Peyer's patch (tissue), 4 donors: ENCODE results near the gene NT5C1A. TPM values are rescaled to one million over a fixed set of nuclear protein-coding genes. Genes with fewer than 3 reads are reported as not detected.

Experiments
- DNase-seq, 3 donors: peaks; one replicate each; pipeline ENCODE4 v3.0.0-alpha.2; 2017 to 2019
- H3K27ac ChIP-seq, 4 donors: fragments of 200-600 bp; sonication (generic); one replicate each; pipeline ENCODE4 v1.5.1; 2016 to 2019
- H3K27me3 ChIP-seq, 2 donors: fragments of 200-600 bp; sonication (generic); one replicate each; pipeline ENCODE4 v1.5.1; 2019
- H3K36me3 ChIP-seq, 3 donors: fragments of 200-600 bp; sonication (generic); one replicate each; pipeline ENCODE4 v1.5.1; 2016 to 2019
- H3K4me1 ChIP-seq, 4 donors: fragments of 200-600 bp; sonication (generic); one replicate each; pipeline ENCODE4 v1.5.1; 2016 to 2019
- H3K4me3 ChIP-seq, 4 donors: fragments of 200-600 bp; sonication (generic); 1 replicate in 3 of 4; 2 replicates in 1 of 4; pipeline ENCODE4 v1.5.1; 2016 to 2019; ENCODE audit warnings: mild to moderate bottlenecking in 1 of 4
- H3K9me3 ChIP-seq, 4 donors: fragments of 200-600 bp; sonication (generic); one replicate each; pipeline ENCODE4 v1.5.1; 2016 to 2019; ENCODE audit warnings: mild to moderate bottlenecking in 1 of 4
- POLR2A ChIP-seq, 2 donors: fragments of 450-650 bp; IDR thresholded peaks; one replicate each; pipeline ENCODE4 v1.5.1; 2017; ENCODE audit warnings: antibody characterized with exemption in 2 of 2, mild to moderate bottlenecking in 2 of 2, moderate library complexity in 2 of 2
- total RNA-seq, 4 donors: library from RNA; depleted of rRNA; stranded (reverse); fragments of >200 nt; gene quantifications; one replicate each; pipeline ENCODE4 v1.1.0, GENCODE V29; 2016
- TF ChIP-seq, protein P1 (sequence below), 6 experiments: fragments of 450-650 bp in 4 of 6; fragments of 200-600 bp in 2 of 6; sonication (generic) in 1 of 6; IDR thresholded peaks; one replicate each; pipeline ENCODE4 v1.5.1; 2017 to 2019; ENCODE audit warnings: antibody characterized with exemption in 6 of 6, mild to moderate bottlenecking in 3 of 6, moderate library complexity in 1 of 6

NT5C1A gene
- total RNA-seq, 4 donors from 2014 or later: not detected

DNA sequence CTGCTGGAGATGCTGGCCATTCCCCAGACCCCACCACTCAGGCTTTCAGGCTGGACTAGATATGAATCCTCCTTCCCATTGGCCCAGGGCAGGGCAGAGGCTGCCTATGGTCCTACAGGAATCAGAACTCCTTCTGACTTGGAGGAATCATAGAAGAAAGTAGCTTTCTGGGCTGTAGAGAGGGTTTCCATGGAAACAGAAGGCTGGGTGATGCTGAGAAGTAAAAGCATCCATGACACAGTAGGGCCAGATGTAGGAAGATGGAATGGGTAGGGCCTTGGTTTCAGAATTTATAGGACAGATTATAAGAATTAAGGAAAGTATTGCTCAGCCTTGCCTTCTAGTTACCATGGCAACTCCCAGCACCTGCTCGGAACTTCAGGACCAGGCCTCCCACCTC is 9.0 kb downstream of the NT5C1A start:
- Histone ChIP-seq H3K27me3 (no peaks in the 10 kb centered on the region), H3K4me1 (no peaks in the 10 kb centered on the region), H3K9me3 (no peaks in the 10 kb centered on the region), H3K36me3 (no peaks in the 10 kb centered on the region), H3K27ac (no peak overlapping the region), H3K4me3 (no peak overlapping the region)
- TF ChIP-seq POLR2A (IDR thresholded peaks at IDR 0.05): no peak
- TF ChIP-seq, protein P1, sequence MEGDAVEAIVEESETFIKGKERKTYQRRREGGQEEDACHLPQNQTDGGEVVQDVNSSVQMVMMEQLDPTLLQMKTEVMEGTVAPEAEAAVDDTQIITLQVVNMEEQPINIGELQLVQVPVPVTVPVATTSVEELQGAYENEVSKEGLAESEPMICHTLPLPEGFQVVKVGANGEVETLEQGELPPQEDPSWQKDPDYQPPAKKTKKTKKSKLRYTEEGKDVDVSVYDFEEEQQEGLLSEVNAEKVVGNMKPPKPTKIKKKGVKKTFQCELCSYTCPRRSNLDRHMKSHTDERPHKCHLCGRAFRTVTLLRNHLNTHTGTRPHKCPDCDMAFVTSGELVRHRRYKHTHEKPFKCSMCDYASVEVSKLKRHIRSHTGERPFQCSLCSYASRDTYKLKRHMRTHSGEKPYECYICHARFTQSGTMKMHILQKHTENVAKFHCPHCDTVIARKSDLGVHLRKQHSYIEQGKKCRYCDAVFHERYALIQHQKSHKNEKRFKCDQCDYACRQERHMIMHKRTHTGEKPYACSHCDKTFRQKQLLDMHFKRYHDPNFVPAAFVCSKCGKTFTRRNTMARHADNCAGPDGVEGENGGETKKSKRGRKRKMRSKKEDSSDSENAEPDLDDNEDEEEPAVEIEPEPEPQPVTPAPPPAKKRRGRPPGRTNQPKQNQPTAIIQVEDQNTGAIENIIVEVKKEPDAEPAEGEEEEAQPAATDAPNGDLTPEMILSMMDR (IDR thresholded peaks at IDR 0.05): no peak
- no peak for DNase-seq

DNA sequence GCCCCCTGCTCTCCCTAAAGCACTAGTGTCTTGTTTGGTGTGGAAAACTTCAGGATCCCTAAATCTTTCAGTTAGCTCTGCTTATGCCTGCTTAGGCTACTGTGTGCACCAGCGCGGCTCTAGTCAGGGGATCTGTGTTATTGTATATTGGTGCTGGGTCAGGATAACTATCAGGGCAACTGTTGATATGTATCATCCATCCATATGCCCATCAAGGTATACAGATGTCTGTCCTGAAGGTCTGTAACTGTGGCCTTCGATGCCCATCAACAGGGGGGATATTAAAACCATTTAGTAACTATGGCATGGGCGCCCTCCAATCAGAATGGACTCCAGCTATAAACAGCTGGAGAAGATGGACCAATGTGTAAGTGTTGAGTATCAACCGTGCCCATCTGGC is 12.4 kb downstream of the NT5C1A start:
- TF ChIP-seq, protein P1 (IDR thresholded peaks at IDR 0.05): no peak
- TF ChIP-seq POLR2A (IDR thresholded peaks at IDR 0.05): no peak
- H3K27me3 ChIP-seq: no peaks in the 10 kb centered on the region
- H3K9me3 ChIP-seq: no peaks in the 10 kb centered on the region
- H3K4me1 ChIP-seq: no peaks in the 10 kb centered on the region
- no peak overlapping the region for H3K4me3 ChIP-seq
- no peaks in the 10 kb centered on the region for H3K36me3 ChIP-seq
- no peak for DNase-seq
- H3K27ac ChIP-seq: no peak overlapping the region

DNA sequence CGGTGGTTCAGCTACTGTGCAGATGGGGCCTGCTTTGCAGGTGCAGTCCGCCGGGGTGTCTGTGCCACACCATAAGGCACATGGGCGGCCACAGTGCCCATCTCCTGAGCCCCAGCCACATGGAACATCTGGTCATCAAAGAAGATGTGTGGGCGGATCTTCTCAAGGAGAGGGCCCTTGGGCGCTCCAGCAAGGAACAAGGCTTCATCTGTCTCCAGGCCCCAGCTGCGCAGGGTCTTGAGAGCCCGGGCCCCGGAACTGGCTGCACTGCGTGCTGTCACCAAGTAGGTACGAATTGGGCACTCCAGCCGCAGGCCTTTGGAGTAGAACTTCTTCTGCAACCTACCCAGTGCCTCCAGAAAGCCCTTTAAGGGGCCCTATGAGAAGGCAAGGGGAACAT is 12.8 kb downstream of the NT5C1A start:
- TF ChIP-seq, protein P1 (IDR thresholded peaks at IDR 0.05): no peak
- no peaks in the 10 kb centered on the region for H3K9me3 ChIP-seq
- H3K27me3 ChIP-seq: no peaks in the 10 kb centered on the region

DNA sequence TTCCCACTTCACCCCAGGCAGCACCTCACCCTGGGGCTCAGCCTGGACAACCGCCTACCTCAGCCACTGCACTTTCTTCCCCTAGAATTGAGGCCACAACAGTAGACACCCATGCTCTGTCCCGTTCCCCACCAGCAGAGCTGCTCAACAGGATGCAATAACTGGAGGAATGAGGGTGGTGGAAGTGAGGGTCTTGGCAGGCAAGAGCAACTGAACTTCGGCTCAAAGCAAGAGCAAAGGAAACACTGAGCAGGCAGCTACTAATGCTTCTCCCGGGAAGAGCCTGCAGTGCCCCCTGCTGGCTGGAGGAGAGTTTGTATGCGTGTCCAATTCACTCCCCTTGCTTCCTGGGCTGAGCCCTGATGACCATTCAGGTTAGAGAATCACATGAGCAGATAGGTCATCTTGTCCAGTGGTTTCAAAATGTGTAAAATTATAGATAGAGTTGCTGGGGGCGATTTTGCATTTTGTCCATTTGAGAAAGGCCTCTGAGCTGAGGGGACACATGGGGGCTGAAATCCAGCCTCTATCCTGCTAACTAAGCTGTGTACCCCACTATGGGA is 13.9 kb downstream of the NT5C1A start:
- TF ChIP-seq, protein P1 (IDR thresholded peaks at IDR 0.05): peak in 4 of 6 experiments; percentile 56 to 69 (median 61)
- TF ChIP-seq POLR2A (IDR thresholded peaks at IDR 0.05): no peak
- no peak overlapping the region for H3K4me3 ChIP-seq
- no peaks in the 10 kb centered on the region for H3K27me3 ChIP-seq
- H3K36me3 ChIP-seq: no peaks in the 10 kb centered on the region
- no peaks in the 10 kb centered on the region for H3K4me1 ChIP-seq
- H3K27ac ChIP-seq: no peak overlapping the region
- H3K9me3 ChIP-seq: no peaks in the 10 kb centered on the region
- DNase-seq: peak; percentile 34 to 81 (median 69)

More for the DNA sequence above, 12.8 kb downstream of the NT5C1A start:
- Histone ChIP-seq H3K4me3 (no peak overlapping the region), H3K27ac (no peak overlapping the region), H3K4me1 (no peaks in the 10 kb centered on the region), H3K36me3 (no peaks in the 10 kb centered on the region)
- no peak for DNase-seq

DNA sequence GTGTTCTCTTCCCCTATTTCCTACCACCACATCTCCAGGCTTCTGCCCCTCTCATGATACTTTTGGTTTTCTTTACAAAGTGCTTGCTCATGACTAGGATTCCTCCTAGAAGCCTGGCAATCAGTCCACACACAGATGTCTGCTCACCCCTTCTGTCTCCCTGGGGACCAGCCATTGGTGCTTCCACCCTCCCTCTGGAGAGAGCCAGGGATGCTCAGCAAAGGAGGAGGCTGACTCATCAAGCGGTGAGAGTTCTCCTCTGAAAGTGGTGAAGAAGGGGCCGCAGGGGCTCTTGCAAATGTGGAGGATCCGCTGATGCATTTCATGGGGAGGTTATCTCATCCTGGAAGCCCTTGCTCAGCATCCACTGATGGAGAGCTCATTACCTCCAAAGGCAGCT is 14.5 kb downstream of the NT5C1A start:
- H3K27me3 ChIP-seq: no peaks in the 10 kb centered on the region
- no peaks in the 10 kb centered on the region for H3K9me3 ChIP-seq
- no peak overlapping the region for H3K27ac ChIP-seq
- TF ChIP-seq POLR2A (IDR thresholded peaks at IDR 0.05): no peak
- TF ChIP-seq, protein P1 (IDR thresholded peaks at IDR 0.05): no peak
- no peak overlapping the region for H3K4me3 ChIP-seq
- H3K36me3 ChIP-seq: no peaks in the 10 kb centered on the region
- DNase-seq: no peak
- no peaks in the 10 kb centered on the region for H3K4me1 ChIP-seq

DNA sequence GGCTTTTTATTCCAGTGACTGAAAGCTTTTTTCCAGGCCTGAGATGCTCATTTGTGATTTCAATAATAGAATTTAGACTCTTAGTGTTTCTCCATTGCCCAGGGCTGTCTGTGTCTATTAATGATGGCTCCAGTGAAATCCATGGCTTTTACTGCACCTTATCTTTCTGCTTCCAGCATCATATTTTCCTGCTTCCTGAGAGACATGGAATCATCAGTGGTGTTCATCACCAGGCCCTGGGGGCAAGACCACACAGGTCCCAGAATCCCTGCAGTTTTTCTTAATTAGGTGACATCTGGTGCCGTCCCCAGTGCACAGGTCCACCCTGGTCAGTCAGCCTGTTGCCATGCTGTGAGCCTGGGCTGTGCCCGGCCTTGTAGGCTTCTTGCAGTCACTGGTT is 15.5 kb downstream of the NT5C1A start:
- H3K4me1 ChIP-seq: no peaks in the 10 kb centered on the region
- H3K27ac ChIP-seq: no peak overlapping the region
- no peak overlapping the region for H3K4me3 ChIP-seq
- H3K27me3 ChIP-seq: no peaks in the 10 kb centered on the region
- no peak for DNase-seq
- H3K9me3 ChIP-seq: no peaks in the 10 kb centered on the region
- no peaks in the 10 kb centered on the region for H3K36me3 ChIP-seq
- no peak for TF ChIP-seq POLR2A (IDR thresholded peaks at IDR 0.05)
